Measurements from ENCODE around the gene AMY2A.

DNA sequence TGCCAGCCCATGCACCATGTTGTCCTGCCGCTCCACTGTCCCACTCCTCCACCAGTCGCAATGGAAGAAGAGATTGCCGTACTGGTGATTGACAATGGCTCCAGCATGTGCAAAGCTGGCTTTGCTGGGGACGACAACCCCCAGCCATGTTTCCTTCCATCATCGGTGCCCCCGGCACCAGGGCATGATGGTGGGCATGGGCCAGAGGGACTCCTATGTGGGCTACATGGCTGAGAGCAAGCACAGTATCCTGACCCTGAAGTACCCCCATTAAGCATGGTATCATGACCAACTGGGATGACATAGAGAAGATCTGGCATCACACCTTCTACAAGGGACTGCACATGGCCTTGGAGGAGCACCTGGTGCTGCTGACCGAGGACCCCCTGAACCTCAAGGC is 47.7 kb upstream of the AMY2A start:
- TF ChIP-seq GATA2 (IDR thresholded peaks at IDR 0.05; ENCODE audit: low read depth, low read length) = no peak
- no peak for TF ChIP-seq GATA3 (IDR thresholded peaks at IDR 0.05; ENCODE audit: low read depth, low read length)

All from SH-SY5Y (cell line).